RKO (cell line): Measurements from ENCODE around the gene PAOX.
"Not testable (repeated sequence)": the region's sequence is repeated elsewhere in the genome, so short reads cannot be mapped to it uniquely, and the experiment has no call there.

ENCODE experiments used
- DNase-seq: peaks from one replicate; pipeline ENCODE4 v3.0.0-alpha.2; 2016; ENCODE audit warnings: low spot score

Gene PAOX

DNA sequence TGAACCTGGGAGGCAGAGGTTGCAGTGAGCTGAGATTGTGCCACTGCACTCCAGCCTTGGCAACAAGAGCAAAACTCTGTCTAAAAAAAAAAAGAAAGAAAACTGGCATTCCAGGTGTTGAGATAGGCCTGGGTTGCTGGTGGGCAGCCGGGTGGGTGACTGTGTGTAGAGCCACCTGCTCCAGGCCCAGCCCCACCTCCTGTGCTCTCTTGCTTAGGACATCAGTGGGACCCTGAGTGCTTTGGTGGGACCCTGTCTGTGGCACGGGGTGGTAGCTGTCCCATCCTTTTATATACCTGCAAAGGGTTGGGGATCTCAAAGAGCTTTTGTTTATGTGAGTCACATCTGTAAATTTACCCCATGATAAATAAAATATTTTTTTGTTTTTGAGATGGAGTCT lies 6.2 kb downstream of the PAOX start:
- no peak for DNase-seq

DNA sequence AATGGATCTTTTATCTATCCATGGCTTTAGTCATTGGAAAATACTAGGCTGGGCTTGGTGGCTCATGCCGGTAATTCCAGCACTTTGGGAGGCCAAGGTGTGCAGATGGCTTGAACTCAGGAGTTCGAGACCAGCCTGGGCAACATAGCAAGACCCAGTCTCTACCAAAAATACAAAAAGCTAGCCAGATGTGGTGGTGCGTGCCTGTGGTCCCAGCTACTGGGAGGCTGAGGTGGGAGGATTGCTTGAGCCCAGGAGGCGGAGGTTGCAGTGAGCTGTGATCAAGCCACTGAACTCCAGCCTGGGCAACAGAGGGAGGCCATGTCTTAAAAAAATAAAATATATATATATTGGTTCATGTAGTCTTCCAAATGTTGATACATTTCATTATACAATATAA lies 7.9 kb downstream of the PAOX start:
- DNase-seq: not testable (repeated sequence)

DNA sequence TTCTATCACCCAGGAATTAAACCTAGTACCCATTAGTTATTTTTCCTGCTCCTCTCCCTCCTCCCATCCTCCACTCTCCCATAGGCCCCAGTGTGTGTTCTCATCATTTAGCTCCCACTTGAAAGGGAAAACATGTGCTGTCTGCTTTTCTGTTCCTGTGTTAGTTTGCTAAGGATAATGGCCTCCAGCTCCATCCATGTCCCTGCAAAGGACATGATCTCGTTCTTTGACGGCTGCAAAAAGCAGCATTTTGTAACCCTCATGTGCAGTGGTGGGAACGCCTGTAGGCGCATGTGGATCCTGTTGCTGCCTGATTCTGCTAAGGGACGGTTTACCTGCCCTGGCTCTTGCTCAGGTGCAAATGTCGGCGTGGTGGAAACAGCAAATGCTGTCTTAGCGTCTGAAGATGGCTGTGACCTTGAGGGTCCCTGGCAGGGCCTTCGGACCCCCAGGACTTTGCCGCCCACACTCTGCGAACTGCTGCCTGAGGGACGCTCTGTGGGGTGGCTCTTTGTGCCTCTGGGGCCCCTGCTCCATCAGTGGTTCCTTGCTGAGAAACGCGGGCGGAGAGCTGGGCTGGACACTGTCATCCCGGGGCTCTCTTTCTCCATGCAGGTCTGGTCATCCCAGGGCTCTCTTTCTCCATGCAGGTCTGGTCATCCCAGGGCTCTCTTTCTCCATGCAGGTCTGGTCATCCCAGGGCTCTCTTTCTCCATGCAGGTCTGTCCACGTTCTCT lies 9.3 kb downstream of the PAOX start:
- peak; percentile 27 for DNase-seq

DNA sequence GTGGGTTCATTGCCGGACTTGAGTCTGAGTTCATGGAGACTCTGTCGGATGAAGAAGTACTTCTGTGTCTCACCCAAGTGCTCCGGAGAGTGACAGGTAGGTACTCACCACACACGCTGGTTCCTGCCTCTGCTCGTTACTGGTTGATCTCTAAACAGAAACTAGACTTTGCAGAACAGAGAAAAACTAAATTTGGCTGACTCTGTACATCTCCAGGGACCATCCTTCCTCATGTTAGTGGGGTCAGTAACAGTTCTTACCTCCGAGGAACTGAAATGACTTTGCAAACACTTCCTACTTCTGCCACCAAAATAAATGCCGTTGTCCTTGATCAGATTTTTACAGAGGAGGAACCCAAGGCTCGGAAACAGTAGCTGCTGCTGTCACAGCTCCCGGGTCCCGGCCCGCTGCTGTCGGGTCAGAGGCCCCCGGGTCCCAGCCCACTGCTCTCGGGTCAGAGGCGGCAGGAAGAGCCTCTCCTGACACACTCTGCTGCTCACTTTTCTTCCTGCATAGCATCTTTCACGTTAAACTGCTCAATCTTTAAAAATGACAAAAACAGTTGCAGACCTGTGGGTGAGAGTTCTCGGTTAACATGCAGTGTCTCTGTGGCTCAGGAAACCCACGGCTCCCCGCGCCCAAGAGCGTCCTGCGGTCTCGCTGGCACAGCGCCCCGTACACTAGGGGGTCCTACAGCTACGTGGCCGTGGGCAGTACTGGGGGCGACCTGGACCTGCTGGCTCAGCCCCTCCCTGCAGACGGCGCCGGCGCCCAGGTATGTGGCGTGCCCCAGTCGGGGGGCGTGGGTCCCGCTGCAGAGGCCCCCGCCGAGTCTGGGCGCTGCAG lies 10.1 kb downstream of the PAOX start:
- no peak for DNase-seq

DNA sequence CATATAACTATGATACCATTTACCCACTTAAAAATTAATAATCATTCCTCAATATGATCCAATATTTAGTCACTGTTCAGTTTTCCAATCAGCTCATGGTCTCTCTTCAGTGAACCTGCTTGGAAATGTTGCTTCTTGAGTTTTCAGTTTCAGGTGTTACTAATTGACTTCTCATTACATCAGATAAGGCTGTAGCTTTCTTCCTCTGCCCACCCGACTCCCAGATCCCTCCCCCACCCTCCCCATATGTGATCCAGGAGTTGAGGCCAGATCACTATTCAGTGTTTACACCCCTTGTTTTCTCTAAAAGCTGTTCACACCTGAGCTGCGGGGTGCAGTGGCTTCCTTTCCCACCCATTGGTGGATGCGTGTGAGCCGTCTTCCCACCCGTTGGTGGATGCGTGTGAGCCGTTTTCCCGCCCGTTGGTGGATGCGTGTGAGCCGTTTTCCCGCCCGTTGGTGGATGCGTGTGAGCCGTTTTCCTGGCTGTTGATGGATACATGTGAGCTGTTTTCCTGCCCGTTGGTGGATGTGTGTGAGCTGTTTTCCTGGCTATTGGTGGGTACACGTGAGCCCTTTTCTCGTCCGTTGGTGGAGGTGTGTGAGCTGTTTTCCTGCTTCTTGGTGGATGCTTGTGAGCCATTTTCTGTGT lies 11.7 kb downstream of the PAOX start:
- DNase-seq: no peak

DNA sequence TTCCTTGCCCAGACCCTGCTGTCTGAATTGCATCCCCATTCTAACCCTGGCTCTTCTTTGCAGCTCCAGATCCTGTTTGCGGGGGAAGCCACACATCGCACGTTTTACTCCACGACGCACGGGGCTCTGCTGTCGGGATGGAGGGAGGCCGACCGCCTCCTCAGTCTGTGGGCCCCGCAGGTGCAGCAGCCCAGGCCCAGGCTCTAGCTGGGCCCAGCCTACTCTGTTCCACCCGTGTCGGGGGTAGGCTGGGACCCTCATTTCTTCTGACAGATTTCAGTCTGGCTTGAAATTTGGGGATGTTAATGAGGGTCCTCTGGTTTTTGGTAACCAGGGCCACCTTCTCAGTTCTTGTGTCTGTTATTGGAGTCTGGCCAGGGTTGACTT lies 12.2 kb downstream of the PAOX start:
- DNase-seq: no peak

DNA sequence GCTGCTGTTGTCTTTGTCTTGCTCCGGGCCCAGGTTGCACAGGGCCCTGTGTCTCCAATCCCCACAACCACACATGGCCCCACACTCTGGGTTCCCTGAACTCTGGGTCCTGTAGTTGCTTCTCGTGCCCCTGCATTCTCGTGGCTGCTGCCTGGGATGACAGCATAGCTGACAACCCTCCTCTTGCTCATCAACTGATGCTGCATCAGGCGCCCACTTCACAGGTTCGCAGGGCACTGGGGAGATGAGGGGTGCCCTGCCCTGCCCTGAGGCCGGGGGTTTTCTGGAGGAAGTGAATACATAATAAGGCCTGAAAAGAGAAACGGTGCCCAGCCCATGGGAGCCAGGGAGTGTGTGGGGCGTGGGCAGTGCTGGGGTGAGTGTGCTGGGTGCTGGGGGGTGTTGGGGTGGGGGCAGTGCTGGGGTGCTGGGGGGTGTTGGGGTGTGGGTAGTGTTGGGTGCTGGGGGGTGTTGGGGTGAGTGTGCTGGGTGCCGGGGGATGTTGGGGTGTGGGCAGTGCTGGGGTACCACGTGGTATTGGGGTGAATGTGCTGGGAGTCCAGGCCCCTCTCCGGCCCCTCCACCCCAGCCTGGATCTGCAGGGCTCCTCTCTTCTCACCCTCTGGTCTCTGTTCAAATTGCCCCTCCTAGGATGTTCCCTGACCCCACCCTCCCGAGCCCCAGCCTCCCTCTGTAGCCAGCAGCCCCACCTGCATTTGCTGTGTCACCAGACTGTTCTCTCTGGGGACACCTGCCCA lies 12.9 kb downstream of the PAOX start:
- DNase-seq: no peak

DNA sequence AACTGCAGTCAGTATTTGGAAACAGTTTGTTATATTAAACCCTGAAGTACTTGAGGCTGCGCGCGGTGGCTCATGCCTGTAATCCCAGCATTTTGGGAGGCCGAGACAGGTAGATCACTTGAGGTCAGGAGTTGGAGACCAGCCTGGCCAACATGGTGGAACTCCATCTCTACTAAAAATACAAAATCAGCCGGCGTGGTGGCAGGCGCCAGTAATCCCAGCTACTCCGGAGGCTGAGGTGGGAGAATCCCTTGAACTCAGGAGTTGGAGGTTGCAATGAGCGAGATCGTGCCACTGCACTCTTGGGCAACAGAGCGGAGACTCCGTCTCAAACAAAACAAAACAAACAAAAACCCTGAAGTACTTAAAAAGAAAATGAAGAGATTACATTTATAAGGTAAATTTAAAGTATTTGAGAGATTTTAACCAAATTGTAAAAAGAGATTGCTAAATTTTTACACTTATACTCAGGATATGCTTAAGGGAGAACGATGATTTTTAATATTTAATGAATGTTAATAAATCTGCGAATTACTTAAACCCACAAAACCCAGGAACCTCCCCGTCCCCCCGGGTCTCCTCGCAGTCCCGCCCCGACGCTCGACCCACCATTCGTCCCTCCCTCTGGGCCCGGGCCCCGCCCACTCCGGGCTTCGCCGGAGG lies 14.5 kb downstream of the PAOX start:
- DNase-seq: no peak

DNA sequence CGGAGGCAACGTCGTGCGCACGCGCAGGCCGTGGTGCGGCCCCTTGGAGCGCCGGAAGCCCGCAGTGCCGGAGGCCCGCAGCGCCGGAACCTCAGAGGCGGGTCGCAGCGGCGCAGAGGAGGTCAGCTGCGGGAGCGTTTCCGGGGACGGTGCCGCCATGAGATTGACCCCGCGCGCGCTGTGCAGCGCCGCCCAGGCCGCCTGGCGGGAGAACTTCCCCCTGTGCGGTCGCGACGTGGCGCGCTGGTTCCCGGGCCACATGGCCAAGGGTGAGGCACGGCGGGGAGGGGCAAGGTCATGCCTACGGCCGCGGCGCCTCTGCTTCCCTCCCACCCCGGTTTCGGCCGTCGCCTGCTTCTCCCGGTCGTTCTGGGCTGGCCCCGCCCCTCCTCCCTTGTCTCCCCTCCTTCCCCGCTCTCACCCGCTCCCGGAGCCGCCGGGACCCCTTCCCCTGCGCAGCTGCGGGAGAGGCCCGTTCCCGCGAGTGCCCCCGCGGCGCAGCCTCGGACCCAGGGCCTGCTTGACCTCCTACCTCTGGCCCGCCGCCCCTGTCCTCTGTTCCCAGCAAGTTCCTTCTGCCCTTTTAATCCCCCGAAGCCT lies 15.1 kb downstream of the PAOX start, which contains the start of gene MTG1:
MTG1 (plus strand) TSS at position 94 of the 600 bp plus-strand sequence; CDS start at position 158, 64 bp downstream.
- DNase-seq: peak; percentile 93

DNA sequence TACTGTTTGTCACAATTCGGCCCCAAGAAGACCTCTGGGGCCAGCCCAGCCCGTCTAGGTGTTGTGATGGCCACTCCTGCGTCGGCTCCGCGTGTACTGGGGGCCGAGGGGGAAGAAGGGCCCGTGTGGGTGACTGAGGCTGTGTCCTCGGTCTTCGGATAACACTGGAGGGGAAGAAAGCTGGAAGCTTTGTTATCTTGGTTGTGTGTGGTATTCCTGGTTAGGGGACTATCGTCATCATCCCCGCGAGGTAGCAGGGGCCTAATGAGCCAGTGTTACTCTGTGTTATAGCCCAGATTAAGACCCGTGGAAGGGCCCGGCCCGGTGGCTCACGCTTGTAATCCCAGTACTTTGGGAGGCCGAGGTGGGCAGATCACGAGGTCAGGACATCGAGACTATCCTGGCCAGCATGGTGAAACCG lies 15.7 kb downstream of the PAOX start:
- DNase-seq: peak; percentile 39

DNA sequence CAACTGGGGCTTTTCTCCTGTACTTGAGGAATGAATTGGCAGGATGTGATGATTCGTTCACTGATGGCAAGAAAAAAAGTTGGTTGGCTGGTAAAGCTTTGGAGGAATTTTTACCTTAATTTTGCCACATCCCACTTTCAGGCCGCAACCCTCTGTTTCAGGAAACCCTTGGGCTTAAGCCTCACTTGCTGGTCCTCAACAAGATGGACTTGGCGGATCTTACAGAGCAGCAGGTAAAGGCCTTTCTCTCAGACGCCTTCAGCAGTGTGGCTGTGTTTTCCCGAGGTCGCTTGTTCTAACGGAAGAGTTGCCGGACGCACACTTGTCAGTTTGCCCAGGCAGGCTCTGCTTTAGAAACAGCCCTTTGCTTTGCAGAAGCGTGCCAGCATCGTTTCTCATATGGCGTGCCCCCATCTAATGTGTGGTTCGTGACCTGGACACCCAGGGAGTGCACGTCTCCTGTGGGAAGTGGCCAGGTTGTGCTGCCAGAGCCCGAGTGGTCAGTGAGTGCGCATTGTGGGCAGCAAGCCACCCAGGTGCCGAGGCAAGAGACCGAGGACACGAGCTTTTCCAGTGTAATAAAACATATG lies 17.1 kb downstream of the PAOX start:
- no peak for DNase-seq

DNA sequence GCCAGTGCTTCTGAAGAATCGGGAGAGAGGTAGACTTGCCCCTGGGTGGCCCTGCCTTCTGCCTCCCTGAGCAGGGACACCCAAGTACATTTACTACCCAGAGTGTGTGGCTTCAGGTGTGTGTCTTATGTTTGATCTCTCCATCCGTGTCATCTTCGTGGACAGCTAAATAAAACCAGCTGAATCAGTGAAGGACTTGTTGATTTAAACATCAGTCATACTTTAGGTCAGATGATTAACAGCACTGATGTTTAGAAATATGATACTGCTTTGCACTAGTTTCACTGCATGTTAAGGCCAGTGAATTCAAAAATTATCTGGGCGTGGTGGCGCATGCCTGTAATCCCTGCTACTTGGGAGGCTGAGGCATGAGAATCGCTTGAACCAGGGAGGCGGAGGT lies 18.9 kb downstream of the PAOX start:
- peak; percentile 40 for DNase-seq

DNA sequence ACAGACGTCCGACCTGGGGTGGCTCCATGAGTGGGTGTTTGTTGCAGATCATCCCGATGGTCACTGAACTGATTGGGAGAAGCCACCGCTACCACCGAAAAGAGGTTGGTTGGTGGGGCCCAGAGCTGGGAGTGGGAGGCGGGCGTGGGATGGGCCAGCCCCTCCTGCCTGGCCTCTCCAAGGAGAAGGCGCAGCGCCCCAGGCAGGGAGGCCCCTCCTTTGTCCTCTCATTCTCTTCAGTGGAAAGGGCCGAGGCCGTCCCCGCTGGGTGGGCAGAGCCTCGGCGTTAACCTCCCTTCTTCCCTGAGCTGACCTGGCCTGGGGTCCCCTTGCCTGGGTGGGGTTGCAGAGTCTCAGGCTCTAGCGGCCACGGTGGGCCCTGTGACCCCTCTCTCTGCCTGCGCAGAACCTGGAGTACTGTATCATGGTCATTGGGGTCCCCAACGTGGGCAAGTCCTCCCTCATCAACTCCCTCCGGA lies 20.1 kb downstream of the PAOX start:
- no peak for DNase-seq

DNA sequence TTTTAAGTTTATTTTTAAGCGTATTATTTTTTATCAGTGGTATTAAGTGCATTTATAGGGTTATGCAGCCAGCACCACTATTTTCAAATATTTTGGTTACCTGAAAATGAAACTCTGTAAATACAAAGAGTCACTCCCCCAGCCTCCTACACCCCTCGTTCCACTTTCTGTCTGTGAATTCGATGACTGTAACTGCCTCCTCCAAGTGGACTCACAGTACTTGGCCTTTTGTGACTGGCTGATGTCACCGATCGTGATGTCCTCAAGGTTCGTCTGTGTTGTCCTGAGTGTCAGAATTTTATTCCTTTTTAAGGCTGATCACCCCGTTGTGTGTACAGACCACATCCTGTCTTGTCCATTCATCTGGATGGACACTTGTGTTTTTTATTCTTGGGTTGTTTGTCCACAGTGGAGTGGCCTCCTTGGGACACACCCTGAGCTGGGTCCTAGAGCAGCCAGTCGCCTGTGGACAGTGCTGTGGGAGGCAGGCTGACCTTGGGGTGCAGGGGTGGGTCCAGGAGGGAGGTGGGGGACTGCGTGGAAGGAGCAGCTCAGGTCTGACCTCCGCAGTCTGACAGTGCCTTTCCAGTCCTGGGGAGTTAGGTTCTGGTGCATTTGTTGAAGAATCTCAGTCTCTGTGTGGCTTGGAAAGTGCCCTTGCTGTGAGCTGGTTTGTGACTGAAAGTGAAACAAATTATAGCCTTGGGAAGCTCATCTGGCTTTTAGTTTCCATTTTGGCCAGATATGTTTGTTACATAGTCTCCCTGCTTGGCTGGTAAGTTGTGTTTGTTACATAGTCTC lies 21.8 kb downstream of the PAOX start:
- DNase-seq: no peak

DNA sequence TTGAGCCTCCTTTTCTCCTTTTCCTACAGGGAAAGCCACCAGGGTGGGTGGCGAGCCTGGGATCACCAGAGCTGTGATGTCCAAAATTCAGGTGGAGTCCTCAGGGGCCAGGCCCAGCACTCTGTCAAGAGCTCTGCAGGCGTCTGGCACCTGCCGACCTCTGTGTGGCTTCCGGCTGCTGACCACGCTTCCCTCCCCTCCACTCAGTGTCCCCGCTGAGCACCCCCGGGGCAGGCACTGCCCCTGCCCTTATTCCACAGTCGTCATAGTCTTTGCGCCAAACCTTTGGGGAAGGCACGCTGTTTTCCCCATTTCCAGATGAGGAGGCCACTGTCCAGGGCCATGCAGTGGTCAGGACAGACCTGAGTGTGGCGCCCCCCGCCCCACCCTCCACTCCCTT lies 22.4 kb downstream of the PAOX start:
- no peak for DNase-seq

DNA sequence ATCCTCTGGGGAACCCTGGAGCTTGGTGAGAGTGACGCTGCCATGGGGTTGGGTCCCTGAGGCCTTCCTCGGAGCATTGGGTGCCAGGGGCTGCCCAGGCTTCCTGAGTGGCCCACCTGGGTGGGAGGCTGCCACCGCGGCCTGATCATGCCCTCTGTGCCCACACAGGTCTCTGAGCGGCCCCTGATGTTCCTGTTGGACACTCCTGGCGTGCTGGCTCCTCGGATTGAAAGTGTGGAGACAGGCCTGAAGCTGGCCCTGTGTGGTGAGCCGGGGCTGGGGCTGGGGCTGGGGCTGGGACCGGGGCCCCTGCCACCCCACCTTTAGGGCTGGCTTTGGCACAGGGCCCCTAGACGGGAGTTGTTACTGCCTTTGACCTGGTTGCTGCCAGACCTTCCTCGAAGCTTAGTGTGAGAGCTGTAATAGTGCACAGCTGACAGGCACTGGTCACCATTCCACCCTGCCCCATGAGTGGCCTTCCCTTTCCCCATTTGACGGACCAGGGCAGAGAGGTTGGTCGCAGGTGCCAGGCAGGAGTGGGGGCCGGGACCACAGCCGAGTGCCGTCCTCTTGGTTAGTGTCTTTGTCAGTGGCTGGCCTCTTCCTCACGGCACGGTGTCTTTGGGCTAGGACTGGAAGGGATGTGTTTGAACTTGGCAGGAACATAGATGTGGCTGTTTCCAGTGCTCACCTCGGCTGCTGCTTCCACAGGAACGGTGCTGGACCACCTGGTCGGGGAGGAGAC lies 23.1 kb downstream of the PAOX start:
- DNase-seq: no peak

DNA sequence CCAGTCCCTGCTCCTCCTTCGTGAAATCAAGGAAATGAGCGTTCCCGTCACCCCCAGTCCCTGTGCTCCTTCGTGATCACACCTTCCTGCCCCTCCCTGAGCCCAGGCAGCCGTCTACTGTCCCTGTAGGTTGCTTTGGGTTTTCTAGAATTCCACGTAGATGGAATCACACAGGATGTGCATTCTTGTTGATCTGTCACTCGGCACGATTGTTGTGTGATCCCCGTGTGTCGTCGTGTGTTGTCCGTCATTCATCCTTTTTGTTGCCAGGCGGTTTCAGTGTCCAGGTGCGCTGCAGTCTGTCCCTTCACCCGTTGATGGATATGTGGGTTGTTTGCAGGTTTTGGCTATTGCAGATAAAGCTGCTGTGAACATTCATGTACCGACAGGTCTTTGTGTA lies 24.3 kb downstream of the PAOX start:
- no peak for DNase-seq

DNA sequence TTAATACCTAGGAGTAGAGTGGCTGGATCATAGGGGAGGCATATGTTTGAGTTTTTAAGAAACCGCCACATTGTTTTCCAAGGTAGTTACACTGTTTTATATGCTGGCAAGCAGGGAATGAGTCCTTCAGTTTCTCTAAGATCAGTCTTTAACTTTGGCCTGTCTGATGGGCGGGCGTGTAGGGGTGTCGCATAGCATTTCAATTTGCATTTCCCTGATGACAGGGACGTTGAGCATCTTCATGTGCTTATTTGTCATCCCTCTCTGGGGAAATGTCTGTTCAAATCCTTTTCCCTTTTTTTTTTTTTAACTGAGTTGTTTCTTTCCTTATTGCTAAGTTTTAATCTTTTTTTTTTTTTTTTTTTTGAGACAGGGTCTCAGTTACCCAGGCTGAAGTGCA lies 24.7 kb downstream of the PAOX start:
- DNase-seq: no peak

DNA sequence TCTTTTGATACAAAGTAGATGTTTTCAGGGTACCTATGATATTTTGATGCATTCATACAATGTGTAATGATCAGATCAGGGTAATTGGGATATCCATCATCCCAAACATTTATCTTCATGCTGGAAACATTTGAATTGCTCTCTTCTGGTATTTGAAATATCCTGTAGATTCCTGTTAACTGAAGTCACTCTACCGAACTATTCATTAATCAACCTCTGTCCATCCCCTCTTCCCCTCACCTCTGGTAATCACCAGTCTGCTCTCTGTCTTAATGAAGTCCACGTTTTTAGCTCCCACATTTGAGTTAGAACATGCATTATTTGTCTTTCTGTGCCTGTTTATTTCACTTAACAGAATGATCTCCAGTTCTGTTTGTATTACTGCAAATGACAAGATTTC lies 26.2 kb downstream of the PAOX start:
- DNase-seq: no peak
